Left lung (tissue), 10 donors: ENCODE results near the gene GPHA2. TPM values are rescaled to one million over a fixed set of nuclear protein-coding genes. Genes with fewer than 3 reads are reported as not detected.

ENCODE experiments used
- ATAC-seq: fragments of 200-7000 bp; cut with Tn5 transposase; one replicate; pipeline ENCODE4 v1.9.1; 2020; ENCODE audit warnings: moderate library complexity
- DNase-seq, 4 donors: peaks; one replicate each; pipeline ENCODE4 v3.0.0-alpha.2; 2013 to 2020
- H3K27ac ChIP-seq, 2 donors: fragments of 200-600 bp; sonication (generic) in 1 of 2; one replicate each; pipeline versions ENCODE4 v1.5.0 to v1.8.0; 2020 to 2021
- H3K27me3 ChIP-seq, 2 donors: fragments of 200-600 bp; sonication (generic) in 1 of 2; one replicate each; pipeline versions ENCODE4 v1.5.0 to v1.8.0; 2020 to 2021
- H3K36me3 ChIP-seq, 2 donors: fragments of 200-600 bp; sonication (generic) in 1 of 2; one replicate each; pipeline versions ENCODE4 v1.5.0 to v1.8.0; 2020 to 2021
- H3K4me1 ChIP-seq, 2 donors: fragments of 200-600 bp; one replicate each; pipeline ENCODE4 v1.8.0; 2021
- H3K4me3 ChIP-seq, 2 donors: fragments of 200-600 bp; sonication (generic) in 1 of 2; one replicate each; pipeline versions ENCODE4 v1.5.0 to v1.8.0; 2020 to 2021; ENCODE audit warnings: mild to moderate bottlenecking in 1 of 2
- H3K9me3 ChIP-seq, 2 donors: fragments of 200-600 bp; sonication (generic) in 1 of 2; one replicate each; pipeline versions ENCODE4 v1.5.0 to v1.8.0; 2020 to 2021
- CTCF ChIP-seq, 2 donors: fragments of 200-600 bp; sonication (generic) in 1 of 2; IDR thresholded peaks; one replicate each; pipeline versions ENCODE4 v1.5.0 to v1.8.0; 2021; ENCODE audit warnings: antibody characterized with exemption in 2 of 2
- intact Hi-C, 2 donors: fragments of 100-400 bp; cut with DNase I; formaldehyde crosslinking; loops; one replicate each; pipeline versions ENCODE4 v1.11.2 to v1.14.2; 2022
- polyA plus RNA-seq, 6 donors: library from polyadenylated mRNA; unstranded; fragments of 120-200 nt; gene quantifications; one replicate each; pipeline ENCODE4 v1.2.1, GENCODE V29; 2013; ENCODE audit not compliant: insufficient read length in 6 of 6
- total RNA-seq, 2 donors: library from RNA; stranded (reverse); fragmentation: NEBNext Ultra II Directional; extraction: Animal tissue kit (Norgen Biotek cat#: 25700); gene quantifications; one replicate each; pipeline ENCODE4 v1.2.1, GENCODE V29; 2021
- donor health status: DM: no; HTN: yes; CAD: no.
- donor health status: DM: no; HTN: no; CAD: no.

Gene GPHA2
- total and polyA plus RNA-seq, 8 donors = 0.25 to 0.60 (median 0.49) TPM; not detected in 5

- H3K4me3 ChIP-seq = no peak overlapping the region
- H3K27me3 ChIP-seq = no peaks in the 10 kb centered on the region
- H3K27ac ChIP-seq = no peak overlapping the region
- DNase-seq (no peak), ATAC-seq (no peak)
- H3K4me1 ChIP-seq = no peaks in the 10 kb centered on the region
- TF ChIP-seq CTCF (IDR thresholded peaks at IDR 0.05) = no peak
- H3K36me3 ChIP-seq = no peaks in the 10 kb centered on the region
- H3K9me3 ChIP-seq = no peaks in the 10 kb centered on the region
- intact Hi-C loops = no loop called here
These were observed 25.0 kb upstream of the GPHA2 start for GRCh38 chr11:64960719-64961118.

- H3K9me3 ChIP-seq = no peaks in the 10 kb centered on the region
- intact Hi-C loops = no loop called here
- no peak for TF ChIP-seq CTCF (IDR thresholded peaks at IDR 0.05)
- ATAC-seq = no peak
- H3K27me3 ChIP-seq = no peaks in the 10 kb centered on the region
- H3K27ac ChIP-seq = no peak overlapping the region
- H3K36me3 ChIP-seq = no peaks in the 10 kb centered on the region
- no peak for DNase-seq
- no peaks in the 10 kb centered on the region for H3K4me1 ChIP-seq
- no peak overlapping the region for H3K4me3 ChIP-seq
These were observed 23.8 kb upstream of the GPHA2 start for GRCh38 chr11:64959498-64959897.

GRCh38 chr11:64954201-64954600 is 18.5 kb upstream of the GPHA2 start:
- H3K4me3 ChIP-seq = no peak overlapping the region
- H3K36me3 ChIP-seq = no peaks in the 10 kb centered on the region
- no peaks in the 10 kb centered on the region for H3K27me3 ChIP-seq

GRCh38 chr11:64951529-64951928 is 15.8 kb upstream of the GPHA2 start:
- TF ChIP-seq CTCF (IDR thresholded peaks at IDR 0.05) = no peak
- no peak for DNase-seq
- Histone ChIP-seq H3K27ac (no peak overlapping the region), H3K4me3 (no peak overlapping the region), H3K36me3 (no peaks in the 10 kb centered on the region), H3K4me1 (no peaks in the 10 kb centered on the region), H3K9me3 (no peaks in the 10 kb centered on the region), H3K27me3 (no peaks in the 10 kb centered on the region)
- no peak for ATAC-seq
- intact Hi-C loops = no loop called here

More at GRCh38 chr11:64954201-64954600, 18.5 kb upstream of the GPHA2 start:
- no peak overlapping the region for H3K27ac ChIP-seq
- no peak for TF ChIP-seq CTCF (IDR thresholded peaks at IDR 0.05)
- H3K9me3 ChIP-seq = no peaks in the 10 kb centered on the region
- no peaks in the 10 kb centered on the region for H3K4me1 ChIP-seq
- DNase-seq (no peak), ATAC-seq (no peak)
- intact Hi-C loops = no loop called here

- Histone ChIP-seq H3K27ac (no peak overlapping the region), H3K9me3 (no peaks in the 10 kb centered on the region), H3K27me3 (no peaks in the 10 kb centered on the region), H3K36me3 (no peaks in the 10 kb centered on the region), H3K4me3 (no peak overlapping the region), H3K4me1 (no peaks in the 10 kb centered on the region)
- ATAC-seq (peak; percentile 13), DNase-seq (no peak)
- TF ChIP-seq CTCF (IDR thresholded peaks at IDR 0.05) = no peak
- intact Hi-C loops = no loop called here
These were observed 11.6 kb upstream of the GPHA2 start for GRCh38 chr11:64947208-64947814.
